ENCODE results near the gene STK25.

STK25 gene

GRCh38 chr2:241469746-241470145 lies 38.6 kb downstream of the STK25 start:
- TF ChIP-seq, protein P1, sequence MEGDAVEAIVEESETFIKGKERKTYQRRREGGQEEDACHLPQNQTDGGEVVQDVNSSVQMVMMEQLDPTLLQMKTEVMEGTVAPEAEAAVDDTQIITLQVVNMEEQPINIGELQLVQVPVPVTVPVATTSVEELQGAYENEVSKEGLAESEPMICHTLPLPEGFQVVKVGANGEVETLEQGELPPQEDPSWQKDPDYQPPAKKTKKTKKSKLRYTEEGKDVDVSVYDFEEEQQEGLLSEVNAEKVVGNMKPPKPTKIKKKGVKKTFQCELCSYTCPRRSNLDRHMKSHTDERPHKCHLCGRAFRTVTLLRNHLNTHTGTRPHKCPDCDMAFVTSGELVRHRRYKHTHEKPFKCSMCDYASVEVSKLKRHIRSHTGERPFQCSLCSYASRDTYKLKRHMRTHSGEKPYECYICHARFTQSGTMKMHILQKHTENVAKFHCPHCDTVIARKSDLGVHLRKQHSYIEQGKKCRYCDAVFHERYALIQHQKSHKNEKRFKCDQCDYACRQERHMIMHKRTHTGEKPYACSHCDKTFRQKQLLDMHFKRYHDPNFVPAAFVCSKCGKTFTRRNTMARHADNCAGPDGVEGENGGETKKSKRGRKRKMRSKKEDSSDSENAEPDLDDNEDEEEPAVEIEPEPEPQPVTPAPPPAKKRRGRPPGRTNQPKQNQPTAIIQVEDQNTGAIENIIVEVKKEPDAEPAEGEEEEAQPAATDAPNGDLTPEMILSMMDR (conservative IDR thresholded peaks at IDR 0.05; ENCODE audit: low read depth), result no peak
- ChIA-PET POLR2A (ENCODE audit: low non-redundant PET) (no interaction called here), CTCF (no interaction called here)
- H3K27ac ChIP-seq, result no peak overlapping the region
- no peak for DNase-seq (ENCODE audit: low spot score)

DNA sequence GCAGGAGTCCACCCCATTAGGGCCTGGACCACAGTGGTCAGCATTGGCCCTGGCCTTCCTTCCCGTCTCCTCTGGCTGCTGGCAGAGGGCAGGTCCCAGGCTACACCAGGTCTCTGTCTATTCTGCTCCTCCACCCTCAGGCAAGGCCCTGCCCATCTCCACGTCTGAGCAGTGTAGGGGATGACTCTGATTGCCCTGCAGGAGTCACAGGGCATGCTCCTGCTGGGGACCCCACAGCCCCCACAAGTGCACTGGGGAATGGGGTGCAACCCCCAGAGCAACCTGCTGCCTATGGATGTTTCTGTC lies 40.0 kb downstream of the STK25 start:
- CTCF ChIA-PET, result no interaction called here
- no peak for DNase-seq (ENCODE audit: low spot score)
- H3K27ac ChIP-seq, result no peak overlapping the region
- TF ChIP-seq, protein P1 (conservative IDR thresholded peaks at IDR 0.05; ENCODE audit: low read depth), result no peak
- POLR2A ChIA-PET (ENCODE audit: low non-redundant PET), result no interaction called here

GRCh38 chr2:241467777-241468475 lies 40.5 kb downstream of the STK25 start:
- ChIA-PET CTCF (no interaction called here), POLR2A (ENCODE audit: low non-redundant PET) (no interaction called here)
- TF ChIP-seq, protein P1 (conservative IDR thresholded peaks at IDR 0.05; ENCODE audit: low read depth), result no peak
- DNase-seq (ENCODE audit: low spot score), result no peak
- H3K27ac ChIP-seq, result no peak overlapping the region

- no peak for DNase-seq (ENCODE audit: low spot score)
- CTCF ChIA-PET, result interaction anchor here (0.7 kb wide), 1 partner anchor 19 kb away, joined by 3 read pairs; no protein-coding TSS in a partner anchor
- TF ChIP-seq, protein P1 (conservative IDR thresholded peaks at IDR 0.05; ENCODE audit: low read depth), result no peak
- H3K27ac ChIP-seq, result no peak overlapping the region
- POLR2A ChIA-PET (ENCODE audit: low non-redundant PET), result no interaction called here
Measured at GRCh38 chr2:241466230-241466629, 42.2 kb downstream of the STK25 start.

- DNase-seq (ENCODE audit: low spot score), result no peak
- TF ChIP-seq, protein P1 (conservative IDR thresholded peaks at IDR 0.05; ENCODE audit: low read depth), result no peak
- ChIA-PET CTCF (interaction anchor here (0.7 kb wide), 1 partner anchor 19 kb away, joined by 3 read pairs; no protein-coding TSS in a partner anchor), POLR2A (ENCODE audit: low non-redundant PET) (interaction anchor here (0.6 kb wide), 1 partner anchor 348 kb away, joined by 3 read pairs; no protein-coding TSS in a partner anchor)
- H3K27ac ChIP-seq, result no peak overlapping the region
Measured at GRCh38 chr2:241465543-241465942, 42.8 kb downstream of the STK25 start.

- H3K27ac ChIP-seq, result no peak overlapping the region
- TF ChIP-seq, protein P1 (conservative IDR thresholded peaks at IDR 0.05; ENCODE audit: low read depth), result no peak
- DNase-seq (ENCODE audit: low spot score), result no peak
- ChIA-PET POLR2A (ENCODE audit: low non-redundant PET) (no interaction called here), CTCF (no interaction called here)
Measured at GRCh38 chr2:241463276-241464135, 44.9 kb downstream of the STK25 start.

Measured in RWPE1 (cell line).